IMR-90 (cell line): ENCODE data around the gene NAT10. TPM values are rescaled to one million over a fixed set of nuclear protein-coding genes. Genes with fewer than 3 reads are reported as not detected.

Experiments
- ATAC-seq: fragments of 200-7000 bp; cut with Tn5 transposase; 2 replicates; pipeline ENCODE4 v1.9.1; 2020; ENCODE audit warnings: low read depth, mild to moderate bottlenecking, moderate library complexity
- BruUV-seq: library from RNA; stranded (reverse); fragments of 400-500 nt; replicated peaks from 2 replicates; lab custom pipeline; 2021; lab: Mats Ljungman, UMichigan
- CTCF ChIA-PET: fragments of 300-600 bp; formaldehyde crosslinking; extraction: SDS; loops from one replicate; lab custom pipeline; 2021; ENCODE audit warnings: antibody characterized with exemption; lab: Yijun Ruan, JAX
- POLR2A ChIA-PET: fragments of 300-600 bp; sonication (Branson Sonifier 250); formaldehyde crosslinking; loops from one replicate; lab custom pipeline; 2022; ENCODE audit warnings: antibody characterized with exemption; ENCODE audit not compliant: unreplicated experiment; lab: Charles Lee
- DNase-seq: peaks from one replicate; pipeline ENCODE4 v3.0.0; 2013
- H2AFZ ChIP-seq: replicated peaks from 2 replicates; pipeline ENCODE3; 2013; ENCODE audit warnings: low read length, mild to moderate bottlenecking; ENCODE audit not compliant: poor library complexity
- H2AK5ac ChIP-seq: 2 replicates; pipeline ENCODE4 v1.6.1; 2013; ENCODE audit warnings: low read depth, low read length, inconsistent platforms
- H2AK9ac ChIP-seq: replicated peaks from 2 replicates; pipeline ENCODE3; 2013; ENCODE audit warnings: mild to moderate bottlenecking, low read depth, low read length, moderate library complexity; ENCODE audit not compliant: poor library complexity
- H2BK120ac ChIP-seq: 2 replicates; pipeline ENCODE4 v1.6.1; 2013; ENCODE audit warnings: low read depth, low read length, inconsistent platforms
- H2BK15ac ChIP-seq: 3 replicates; pipeline ENCODE4 v1.6.1; 2013; ENCODE audit warnings: low read depth, low read length, inconsistent platforms
- H2BK20ac ChIP-seq: 2 replicates; pipeline ENCODE4 v1.6.1; 2013; ENCODE audit warnings: low read depth, mild to moderate bottlenecking, inconsistent platforms, low read length, moderate library complexity
- H2BK5ac ChIP-seq: 2 replicates; pipeline ENCODE4 v1.6.1; 2013; ENCODE audit warnings: mild to moderate bottlenecking, low read depth, low read length, inconsistent platforms; ENCODE audit not compliant: poor library complexity, severe bottlenecking
- H3K14ac ChIP-seq: replicated peaks from 2 replicates; pipeline ENCODE4 v1.6.1; 2013; ENCODE audit warnings: low read depth, low read length, inconsistent platforms
- H3K18ac ChIP-seq: 2 replicates; pipeline ENCODE4 v1.6.1; 2013; ENCODE audit warnings: low read depth, low read length, control low read depth
- H3K23ac ChIP-seq: 2 replicates; pipeline ENCODE4 v1.6.1; 2013; ENCODE audit warnings: low read depth, low read length, inconsistent platforms
- H3K27ac ChIP-seq: 2 replicates; pipeline ENCODE4 v1.5.1; 2013; ENCODE audit warnings: mild to moderate bottlenecking, control low read depth, low read length; ENCODE audit not compliant: insufficient read depth
- H3K27me3 ChIP-seq: 2 replicates; pipeline ENCODE4 v1.6.1; 2013; ENCODE audit warnings: low read length; ENCODE audit not compliant: control insufficient read depth, insufficient read depth
- H3K36me3 ChIP-seq: 2 replicates; pipeline ENCODE4 v1.6.1; 2013; ENCODE audit warnings: low read length, mixed read lengths; ENCODE audit not compliant: control insufficient read depth, insufficient read depth
- H3K4ac ChIP-seq: 2 replicates; pipeline ENCODE4 v1.6.1; 2013; ENCODE audit warnings: low read depth, low read length, inconsistent platforms
- H3K4me1 ChIP-seq: 2 replicates; pipeline ENCODE4 v1.6.1; 2013; ENCODE audit warnings: low read length, mixed read lengths; ENCODE audit not compliant: control insufficient read depth, insufficient read depth
- H3K4me2 ChIP-seq: 2 replicates; pipeline ENCODE4 v1.6.1; 2013; ENCODE audit warnings: low read depth, mild to moderate bottlenecking, control low read depth, low read length, moderate library complexity
- H3K4me3 ChIP-seq: 2 replicates; pipeline ENCODE4 v1.5.1; 2013; ENCODE audit warnings: low read depth, mild to moderate bottlenecking, control low read depth, low read length, moderate library complexity; ENCODE audit not compliant: insufficient read depth
- H3K56ac ChIP-seq: 2 replicates; pipeline ENCODE4 v1.6.1; 2013; ENCODE audit warnings: low read length, inconsistent platforms; ENCODE audit not compliant: insufficient read depth; ENCODE audit errors: extremely low read depth
- H3K79me1 ChIP-seq, 2 experiments: 2 replicates each; pipeline ENCODE4 v1.6.1; 2013; ENCODE audit warnings: low read length in 2 of 2, inconsistent platforms in 1 of 2, low read depth in 1 of 2
- H3K9ac ChIP-seq: 2 replicates; pipeline ENCODE4 v1.6.1; 2013; ENCODE audit warnings: low read depth, low read length, control low read depth
- H3K9me1 ChIP-seq: 2 replicates; pipeline ENCODE4 v1.6.1; 2013; ENCODE audit warnings: low read length, inconsistent platforms; ENCODE audit not compliant: insufficient read depth
- H3K9me3 ChIP-seq: 2 replicates; pipeline ENCODE4 v1.6.1; 2013; ENCODE audit warnings: low read length; ENCODE audit not compliant: control insufficient read depth, insufficient read depth
- H4K20me1 ChIP-seq: 2 replicates; pipeline ENCODE4 v1.6.1; 2013; ENCODE audit warnings: low read length, inconsistent platforms; ENCODE audit not compliant: insufficient read depth
- H4K5ac ChIP-seq: 2 replicates; pipeline ENCODE4 v1.6.1; 2013; ENCODE audit warnings: mild to moderate bottlenecking, low read depth, low read length, control low read depth
- H4K8ac ChIP-seq, 2 experiments: 2 replicates each; pipeline ENCODE4 v1.6.1; 2013; ENCODE audit warnings: low read depth in 2 of 2, low read length in 2 of 2, control low read depth in 1 of 2, inconsistent platforms in 1 of 2
- H4K91ac ChIP-seq: 2 replicates; pipeline ENCODE4 v1.6.1; 2013; ENCODE audit warnings: low read depth, low read length, inconsistent platforms; ENCODE audit not compliant: insufficient read depth
- CEBPB ChIP-seq: IDR thresholded peaks from 2 replicates; pipeline ENCODE4 v1.6.1; 2012; ENCODE audit warnings: low read depth, low read length, improper control_type of control experiment
- MAFK ChIP-seq: IDR thresholded peaks from 2 replicates; pipeline ENCODE4 v1.6.1; 2012; ENCODE audit warnings: low read depth, low read length, improper control_type of control experiment
- MAZ ChIP-seq: IDR thresholded peaks from 2 replicates; pipeline ENCODE4 v1.6.1; 2012; ENCODE audit warnings: low read depth, mild to moderate bottlenecking, low read length, improper control_type of control experiment, moderate library complexity, borderline replicate concordance
- RAD21 ChIP-seq: IDR thresholded peaks from 2 replicates; pipeline ENCODE4 v1.6.1; 2012; ENCODE audit warnings: low read length, improper control_type of control experiment
- RFX5 ChIP-seq: IDR thresholded peaks from 2 replicates; pipeline ENCODE4 v1.8.0; 2012; ENCODE audit warnings: low read depth, mild to moderate bottlenecking, low read length, moderate library complexity
- WGBS, 2 experiments: methylation state at CpG; one replicate each; pipeline versions ENCODE4 v1.1.5 to v1.1.7; 2013; ENCODE audit warnings: missing lambda C conversion rate in 2 of 2; ENCODE audit not compliant: insufficient read length in 1 of 2; ENCODE audit errors: extremely low coverage in 2 of 2; 5-methylcytosine and 5-hydroxymethylcytosine counted together
- dilution Hi-C: fragments of 300-500 bp; cut with HindIII; formaldehyde crosslinking; loops from one replicate; pipeline ENCODE4 v1.14.3; 2018; ENCODE audit warnings: low sequenced_read_pairs; ENCODE audit not compliant: unreplicated experiment
- in situ Hi-C: fragments of 300-500 bp; cut with MboI; formaldehyde crosslinking; loops from 3 replicates; pipeline ENCODE4 v1.14.3; 2019; ENCODE audit warnings: low sequenced_read_pairs, inconsistent platforms, mixed read lengths
- intact Hi-C: fragments of 100-400 bp; cut with micrococcal nuclease; formaldehyde crosslinking; loops from 2 replicates; pipeline ENCODE4 v1.10.0; 2022
- polyA plus RNA-seq, 3 experiments: library from polyadenylated mRNA; depleted of rRNA; stranded (reverse); fragments of >200 nt; gene quantifications; 2 replicates each; pipeline ENCODE4 v1.2.3, GENCODE V29; 2012; ENCODE audit warnings: low replicate concordance in 1 of 3
- total RNA-seq: library from RNA; depleted of rRNA; stranded (reverse); fragments of >200 nt; gene quantifications from 2 replicates; pipeline ENCODE4 v1.2.3, GENCODE V29; 2012
- TF ChIP-seq, protein P1 (sequence below): fragments of 150-350 bp; IDR thresholded peaks from 2 replicates; pipeline ENCODE4 v1.6.1; 2017; ENCODE audit warnings: mild to moderate bottlenecking, antibody characterized with exemption, low read length, low read depth

Gene NAT10
- total and polyA plus RNA-seq, 2 of the 4 experiments (the other 2 are of a cell fraction): 28.1 to 34.8 TPM

DNA sequence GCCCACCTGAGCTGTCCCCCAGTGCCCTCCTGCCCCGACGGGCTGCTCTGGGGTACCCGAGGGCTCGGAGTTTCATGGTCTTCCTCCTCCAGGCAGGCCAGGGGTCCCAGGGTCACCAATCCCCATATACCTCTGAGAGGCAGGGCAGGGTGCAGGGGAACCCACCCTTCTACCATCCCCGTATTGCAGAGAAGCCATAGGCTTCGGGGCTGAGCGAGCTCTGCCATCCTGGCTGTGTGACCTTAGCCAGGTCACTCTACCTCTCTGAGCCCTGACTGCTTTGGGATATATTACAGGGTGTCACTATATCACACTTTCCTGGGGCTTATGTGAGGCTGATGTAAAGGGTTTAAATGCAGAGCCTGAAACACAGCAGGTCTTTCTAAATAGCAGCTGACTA lies 57.4 kb downstream of the NAT10 start:
- H3K56ac ChIP-seq: no peak overlapping the region
- no peak overlapping the region for H2BK120ac ChIP-seq
- no peak overlapping the region for H2BK20ac ChIP-seq
- no peak overlapping the region for H2AFZ ChIP-seq
- TF ChIP-seq CEBPB (no peak), RFX5 (no peak), RAD21 (no peak), MAZ (no peak), MAFK (no peak)
- TF ChIP-seq, protein P1, sequence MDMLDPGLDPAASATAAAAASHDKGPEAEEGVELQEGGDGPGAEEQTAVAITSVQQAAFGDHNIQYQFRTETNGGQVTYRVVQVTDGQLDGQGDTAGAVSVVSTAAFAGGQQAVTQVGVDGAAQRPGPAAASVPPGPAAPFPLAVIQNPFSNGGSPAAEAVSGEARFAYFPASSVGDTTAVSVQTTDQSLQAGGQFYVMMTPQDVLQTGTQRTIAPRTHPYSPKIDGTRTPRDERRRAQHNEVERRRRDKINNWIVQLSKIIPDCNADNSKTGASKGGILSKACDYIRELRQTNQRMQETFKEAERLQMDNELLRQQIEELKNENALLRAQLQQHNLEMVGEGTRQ: no peak
- H3K9me3 ChIP-seq: peaks cover 2% of the 10 kb centered on the region; the same call in 1 of the 2 replicates
- no peak overlapping the region for H3K18ac ChIP-seq
- DNase-seq (no peak), ATAC-seq (no peak)
- no peak overlapping the region for H3K4me3 ChIP-seq
- no peak overlapping the region for H4K5ac ChIP-seq
- H2AK5ac ChIP-seq: no peak overlapping the region
- no peaks in the 10 kb centered on the region for H3K27me3 ChIP-seq
- WGBS, 2 experiments: 100% methylated on average over 4 of the region's 7 CpGs; no CpG with 5 or more reads in 1 of the 2 experiments
- H4K8ac ChIP-seq: no peak overlapping the region
- H3K4ac ChIP-seq: no peak overlapping the region
- dilution Hi-C loops (no loop called here), in situ Hi-C loops (no loop called here), intact Hi-C loops (no loop called here)
- no peaks in the 10 kb centered on the region for H3K79me1 ChIP-seq
- H3K4me2 ChIP-seq: no peak overlapping the region
- no peak overlapping the region for H3K27ac ChIP-seq
- H3K14ac ChIP-seq: no peak overlapping the region
- H2AK9ac ChIP-seq: no peak overlapping the region
- CTCF ChIA-PET: no interaction called here
- H3K9ac ChIP-seq: no peak overlapping the region
- no peak overlapping the region for H4K91ac ChIP-seq
- POLR2A ChIA-PET: no interaction called here
- H3K36me3 ChIP-seq: 0 out of 2 replicates have a peak, but pooled peaks cover 2% of the 10 kb centered on the region
- no TSS peak for BruUV-seq
- H3K9me1 ChIP-seq: no peaks in the 10 kb centered on the region; the same call in 1 of the 2 replicates
- no peaks in the 10 kb centered on the region for H3K4me1 ChIP-seq
- no peak overlapping the region for H2BK5ac ChIP-seq
- H3K23ac ChIP-seq: no peak overlapping the region
- no peaks in the 10 kb centered on the region; the same call in 1 of the 2 replicates for H4K20me1 ChIP-seq
- H2BK15ac ChIP-seq: no peak overlapping the region
